A549 treated with AZD2906 at 1 μM for 4 hours (cell line): ENCODE measurements around the gene PVRIG. TPM values are rescaled to one million over a fixed set of nuclear protein-coding genes. Genes with fewer than 3 reads are reported as not detected.

Source experiments
- total RNA-seq: library from RNA; stranded (reverse); fragments of 200-300 nt; extraction: Qiagen RNA extraction; gene quantifications from 5 replicates; pipeline ENCODE4 v1.2.3, GENCODE V29; 2022

PVRIG gene
- 0.05 TPM in 1 of 5 replicates, not detected in the others for total RNA-seq

DNA sequence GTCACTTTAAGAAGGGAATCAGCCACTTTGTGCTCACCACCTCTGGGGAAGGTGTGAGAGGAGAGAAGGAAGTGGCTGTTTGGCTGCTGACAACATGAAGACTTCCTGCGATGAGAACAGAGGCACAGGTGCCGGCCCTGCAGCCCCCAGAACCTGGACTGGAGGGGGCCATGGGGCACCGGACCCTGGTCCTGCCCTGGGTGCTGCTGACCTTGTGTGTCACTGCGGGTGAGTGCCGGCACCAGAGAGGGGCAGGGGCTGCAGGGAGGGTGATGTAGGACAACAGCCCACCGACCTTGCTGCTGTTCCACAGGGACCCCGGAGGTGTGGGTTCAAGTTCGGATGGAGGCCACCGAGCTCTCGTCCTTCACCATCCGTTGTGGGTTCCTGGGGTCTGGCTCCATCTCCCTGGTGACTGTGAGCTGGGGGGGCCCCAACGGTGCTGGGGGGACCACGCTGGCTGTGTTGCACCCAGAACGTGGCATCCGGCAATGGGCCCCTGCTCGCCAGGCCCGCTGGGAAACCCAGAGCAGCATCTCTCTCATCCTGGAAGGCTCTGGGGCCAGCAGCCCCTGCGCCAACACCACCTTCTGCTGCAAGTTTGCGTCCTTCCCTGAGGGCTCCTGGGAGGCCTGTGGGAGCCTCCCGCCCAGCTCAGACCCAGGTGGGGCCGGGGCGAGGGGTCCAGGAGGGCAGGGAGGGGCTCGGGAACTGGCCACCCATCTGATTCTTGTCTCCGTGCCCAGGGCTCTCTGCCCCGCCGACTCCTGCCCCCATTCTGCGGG lies at the start of gene PVRIG:
PVRIG (plus strand) TSS at position 149 of the 785 bp plus-strand sequence; CDS start at position 171, 22 bp downstream.

DNA sequence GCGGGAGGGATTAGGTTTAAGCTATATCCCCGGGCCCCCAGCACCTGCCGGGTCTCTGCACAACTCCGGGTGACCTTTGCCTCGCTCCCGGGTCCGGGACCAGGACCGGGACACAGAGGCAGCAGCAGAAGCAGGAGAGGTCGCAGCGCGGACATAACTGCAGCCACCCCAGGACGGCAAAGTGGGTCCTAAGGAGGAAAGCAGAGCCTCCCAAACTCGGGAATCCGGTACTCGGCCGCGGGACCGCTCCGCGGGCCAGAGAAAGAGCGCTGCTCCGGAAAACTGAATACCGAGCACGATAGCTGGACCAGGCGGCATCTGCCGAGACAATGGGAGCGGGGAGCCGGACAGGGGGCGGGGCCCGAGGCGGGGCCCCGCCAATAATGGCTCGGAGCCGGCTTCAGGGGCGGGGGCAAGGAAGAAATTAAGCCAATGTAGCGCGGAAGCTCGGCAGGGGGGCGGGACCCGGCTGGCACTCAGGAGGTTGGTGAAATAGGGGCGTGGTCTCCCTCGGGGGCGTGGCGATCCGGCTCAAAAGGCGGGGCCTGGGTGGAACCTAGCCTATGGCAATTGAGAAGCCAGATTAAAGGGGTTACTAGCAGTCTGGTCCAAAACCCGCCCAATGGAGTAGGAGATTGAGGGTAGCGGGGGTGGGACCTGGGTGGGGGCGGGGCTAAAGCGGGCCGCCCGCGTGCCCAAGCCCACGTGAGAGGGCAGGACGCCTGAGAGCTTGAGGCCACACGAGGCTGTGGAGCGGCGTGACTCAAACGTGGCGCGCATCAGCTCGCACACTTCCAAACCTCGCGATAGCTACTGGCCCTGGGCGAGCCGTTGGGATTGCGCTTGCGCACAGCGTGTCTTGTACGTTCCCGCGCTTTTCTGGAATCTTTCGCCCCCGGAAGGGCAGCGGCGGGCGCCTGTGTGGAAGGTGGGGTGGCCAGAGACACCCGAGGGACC lies 42.4 kb upstream of the PVRIG start, which contains the start of the genes GPC2 and STAG3:
GPC2 (minus strand) TSS at position 337 of the 957 bp plus-strand sequence; CDS start at position 155, 182 bp downstream.
STAG3 (plus strand) TSS at position 874 of the 957 bp plus-strand sequence. CDS start 2,639 bp downstream, outside the sequence.

Other genes starting within 250 kb of the PVRIG start
- 0.17 TPM in 1 of 5 replicates, not detected in the others for gene AZGP1, start 243.9 kb upstream of the PVRIG start, total RNA-seq
- gene ZKSCAN1, start 204.4 kb upstream of the PVRIG start, total RNA-seq: 6.9 to 9.8 TPM (median 9.1 TPM) in 5 replicates
- gene ZSCAN21, start 170.2 kb upstream of the PVRIG start, total RNA-seq: 10.5 to 12.3 TPM (median 11.1 TPM) in 5 replicates
- gene ZNF3, start 138.2 kb upstream of the PVRIG start, total RNA-seq: 18.5 to 25.1 TPM (median 19.1 TPM) in 5 replicates
- gene COPS6, start 131.0 kb upstream of the PVRIG start, total RNA-seq: 144 to 180 TPM (median 173 TPM) in 5 replicates
- 224 to 242 TPM (median 235 TPM) in 5 replicates for gene MCM7, start 118.6 kb upstream of the PVRIG start, total RNA-seq
- gene AP4M1, start 118.3 kb upstream of the PVRIG start, total RNA-seq: 13.4 to 15.1 TPM (median 14.2 TPM) in 5 replicates
- 61.4 to 69.4 TPM (median 63.4 TPM) in 5 replicates for gene TAF6, start 100.6 kb upstream of the PVRIG start, total RNA-seq
- gene CNPY4, start 100.3 kb upstream of the PVRIG start, total RNA-seq: 9.2 to 10.9 TPM (median 10.2 TPM) in 5 replicates
- 2.1 to 3.5 TPM (median 3.0 TPM) in 5 replicates for gene MBLAC1, start 93.0 kb upstream of the PVRIG start, total RNA-seq
- 148 to 203 TPM (median 179 TPM) in 5 replicates for gene LAMTOR4, start 71.0 kb upstream of the PVRIG start, total RNA-seq
- gene TRAPPC14, start 61.2 kb upstream of the PVRIG start, total RNA-seq: 9.6 to 13.2 TPM (median 12.4 TPM) in 5 replicates
- gene GAL3ST4, start 51.3 kb upstream of the PVRIG start, total RNA-seq: 0.02 to 0.21 TPM (median 0.08 TPM) in 4 of 5 replicates, not detected in the other
- 0.34 to 1.1 TPM (median 0.66 TPM) in 5 replicates for gene GPC2, start 42.6 kb upstream of the PVRIG start, total RNA-seq
- 0.14 to 0.42 TPM (median 0.18 TPM) in 5 replicates for gene STAG3, start 42.0 kb upstream of the PVRIG start, total RNA-seq
- 0.03 TPM in 1 of 5 replicates, not detected in the others for gene SPDYE3, start 87.8 kb downstream of the PVRIG start, total RNA-seq
- 16.8 to 31.3 TPM (median 26.6 TPM) in 5 replicates for gene PILRB, start 138.2 kb downstream of the PVRIG start, total RNA-seq
- 2.6 to 5.1 TPM (median 4.1 TPM) in 5 replicates for gene PILRA, start 153.5 kb downstream of the PVRIG start, total RNA-seq
- 1.1 to 1.9 TPM (median 1.5 TPM) in 5 replicates for gene ZCWPW1, start 208.8 kb downstream of the PVRIG start, total RNA-seq
- 41.0 to 47.9 TPM (median 44.5 TPM) in 5 replicates for gene MEPCE, start 209.9 kb downstream of the PVRIG start, total RNA-seq
- 33.0 to 51.8 TPM (median 48.4 TPM) in 5 replicates for gene PPP1R35, start 216.5 kb downstream of the PVRIG start, total RNA-seq
- 0.77 to 0.92 TPM (median 0.85 TPM) in 5 replicates for gene SPACDR, start 244.3 kb downstream of the PVRIG start, total RNA-seq